ENCODE measurements around the gene SV2C.

Gene SV2C

GRCh38 chr5:76154009-76154690, 71.0 kb downstream of the SV2C start:
- TF ChIP-seq CTCF (IDR thresholded peaks at IDR 0.05; ENCODE audit: low read depth, low read length), result no peak
- DNase-seq (ENCODE audit: low read depth in 2 of 2), result no peak
- H3K4me3 ChIP-seq (replicated peaks in 1 of 2; ENCODE audit: low read depth in 2 of 2, low read length in 2 of 2), result no peak overlapping the region

- no peak for DNase-seq (ENCODE audit: low read depth in 2 of 2)
- TF ChIP-seq CTCF (IDR thresholded peaks at IDR 0.05; ENCODE audit: low read depth, low read length), result no peak
- H3K4me3 ChIP-seq (replicated peaks in 1 of 2; ENCODE audit: low read depth in 2 of 2, low read length in 2 of 2), result no peak overlapping the region
Measured at GRCh38 chr5:76155536-76155935, 72.4 kb downstream of the SV2C start.

GRCh38 chr5:76162335-76162734, 79.2 kb downstream of the SV2C start:
- no peak overlapping the region for H3K4me3 ChIP-seq (replicated peaks in 1 of 2; ENCODE audit: low read depth in 2 of 2, low read length in 2 of 2)
- no peak for DNase-seq (ENCODE audit: low read depth in 2 of 2)
- TF ChIP-seq CTCF (IDR thresholded peaks at IDR 0.05; ENCODE audit: low read depth, low read length), result no peak

GRCh38 chr5:76163111-76163628, 80.0 kb downstream of the SV2C start:
- no peak overlapping the region for H3K4me3 ChIP-seq (replicated peaks in 1 of 2; ENCODE audit: low read depth in 2 of 2, low read length in 2 of 2)
- TF ChIP-seq CTCF (IDR thresholded peaks at IDR 0.05; ENCODE audit: low read depth, low read length), result no peak
- no peak for DNase-seq (ENCODE audit: low read depth in 2 of 2)

GRCh38 chr5:76165029-76165428, 81.8 kb downstream of the SV2C start:
- TF ChIP-seq CTCF (IDR thresholded peaks at IDR 0.05; ENCODE audit: low read depth, low read length), result no peak
- no peak for DNase-seq (ENCODE audit: low read depth in 2 of 2)
- no peak overlapping the region for H3K4me3 ChIP-seq (replicated peaks in 1 of 2; ENCODE audit: low read depth in 2 of 2, low read length in 2 of 2)

GRCh38 chr5:76165711-76166374, 82.7 kb downstream of the SV2C start:
- no peak for DNase-seq (ENCODE audit: low read depth in 2 of 2)
- no peak for TF ChIP-seq CTCF (IDR thresholded peaks at IDR 0.05; ENCODE audit: low read depth, low read length)

More at GRCh38 chr5:76165711-76166374, 82.7 kb downstream of the SV2C start:
- no peak overlapping the region for H3K4me3 ChIP-seq (replicated peaks in 1 of 2; ENCODE audit: low read depth in 2 of 2, low read length in 2 of 2)

Measured in cardiac fibroblast (primary cell).